Hematopoietic multipotent progenitor cell treated with erythropoietin and hydrocortisone succinate and interleukin-3 and kit ligand, for 15 days (in vitro differentiated cells): ENCODE data around the gene RNF151.
"Not testable (repeated sequence)": the region's sequence is repeated elsewhere in the genome, so short reads cannot be mapped to it uniquely, and the experiment has no call there.

Experiments
- DNase-seq: peaks from one replicate; pipeline ENCODE4 v3.0.0-alpha.2; 2015; ENCODE audit warnings: low spot score

RNF151 gene

GRCh38 chr16:1959269-1960039 is 7.2 kb upstream of the RNF151 start, which contains the start of gene NDUFB10:
Gene NDUFB10 (plus strand): TSS chr16:1959538. CDS start chr16:1959625, 87 bp downstream.
- DNase-seq: peak; percentile 91

GRCh38 chr16:1960665-1961630 is 5.7 kb upstream of the RNF151 start:
- no peak for DNase-seq

- DNase-seq: no peak
Observed at GRCh38 chr16:1961651-1962067, 5.0 kb upstream of the RNF151 start.

- not testable (repeated sequence) for DNase-seq
Observed at GRCh38 chr16:1962161-1963153, 4.2 kb upstream of the RNF151 start.

DNA sequence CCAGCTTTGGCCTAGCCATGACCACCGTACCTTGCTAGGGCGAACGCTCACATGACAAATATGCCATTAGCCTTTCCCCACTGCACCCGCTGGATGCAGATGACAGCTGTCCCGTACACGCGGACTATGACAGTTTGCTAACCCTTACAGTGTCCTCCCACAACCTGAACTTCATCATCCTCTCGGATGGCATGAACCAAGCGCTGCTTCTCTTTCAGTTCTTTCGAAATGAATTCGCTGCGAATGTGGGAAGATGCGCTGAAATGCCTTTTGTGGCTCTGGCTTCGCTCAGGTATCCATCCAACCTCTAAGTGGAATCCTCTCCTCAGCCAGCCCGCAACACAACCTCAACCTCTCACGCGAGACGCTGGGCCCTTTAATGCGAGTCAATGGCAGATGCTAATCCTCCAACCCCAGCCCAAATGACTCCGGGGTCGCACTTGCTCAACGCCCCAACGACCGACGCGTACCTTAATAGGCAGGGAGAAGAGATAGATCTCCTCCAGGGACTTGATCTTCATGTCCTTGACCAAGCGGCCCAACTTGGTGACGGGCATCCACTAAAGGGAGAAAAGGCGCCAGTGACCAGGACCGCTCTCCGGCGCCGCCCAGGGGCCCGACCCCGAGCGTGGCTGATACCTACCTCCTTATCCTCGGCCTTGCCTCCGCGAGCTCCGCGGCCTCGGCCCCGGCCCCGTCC is 2.7 kb upstream of the RNF151 start:
- peak; percentile 41 for DNase-seq

GRCh38 chr16:1964506-1965395 is 1.9 kb upstream of the RNF151 start, which contains the start of gene RPS2:
Gene RPS2 (minus strand): TSS chr16:1964826. CDS start chr16:1964625, 201 bp downstream.
- DNase-seq: peak; percentile 97

DNA sequence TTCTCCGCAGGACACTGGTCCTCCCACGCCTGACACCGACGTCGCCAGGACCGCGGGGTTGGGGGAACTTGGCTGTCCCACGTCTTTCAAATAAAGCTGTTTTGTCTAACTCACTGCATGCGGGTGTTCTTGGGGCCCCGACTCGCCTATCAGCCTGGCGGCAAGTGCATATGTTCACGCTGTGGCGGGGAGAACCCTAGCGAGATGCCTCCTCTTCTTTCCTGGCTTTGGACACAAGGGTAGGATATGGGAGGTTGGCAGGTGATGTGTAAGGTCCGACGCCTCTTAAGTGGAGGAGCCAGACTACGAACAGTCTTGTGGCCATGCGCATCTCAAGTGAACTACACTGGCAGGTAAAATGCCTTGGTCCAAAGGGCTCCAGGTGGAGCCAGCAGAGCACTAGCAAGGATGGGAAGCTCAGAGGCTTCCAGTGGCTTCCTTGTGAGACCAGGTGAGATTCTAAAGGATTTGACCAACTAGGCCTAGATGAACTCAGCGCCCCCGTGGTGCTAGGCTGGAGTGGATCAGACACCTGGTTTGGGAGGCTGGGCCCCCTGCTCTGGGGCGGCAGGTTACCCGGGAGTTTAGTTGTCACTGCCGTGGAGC is 1.2 kb upstream of the RNF151 start:
- peak; percentile 16 for DNase-seq

DNA sequence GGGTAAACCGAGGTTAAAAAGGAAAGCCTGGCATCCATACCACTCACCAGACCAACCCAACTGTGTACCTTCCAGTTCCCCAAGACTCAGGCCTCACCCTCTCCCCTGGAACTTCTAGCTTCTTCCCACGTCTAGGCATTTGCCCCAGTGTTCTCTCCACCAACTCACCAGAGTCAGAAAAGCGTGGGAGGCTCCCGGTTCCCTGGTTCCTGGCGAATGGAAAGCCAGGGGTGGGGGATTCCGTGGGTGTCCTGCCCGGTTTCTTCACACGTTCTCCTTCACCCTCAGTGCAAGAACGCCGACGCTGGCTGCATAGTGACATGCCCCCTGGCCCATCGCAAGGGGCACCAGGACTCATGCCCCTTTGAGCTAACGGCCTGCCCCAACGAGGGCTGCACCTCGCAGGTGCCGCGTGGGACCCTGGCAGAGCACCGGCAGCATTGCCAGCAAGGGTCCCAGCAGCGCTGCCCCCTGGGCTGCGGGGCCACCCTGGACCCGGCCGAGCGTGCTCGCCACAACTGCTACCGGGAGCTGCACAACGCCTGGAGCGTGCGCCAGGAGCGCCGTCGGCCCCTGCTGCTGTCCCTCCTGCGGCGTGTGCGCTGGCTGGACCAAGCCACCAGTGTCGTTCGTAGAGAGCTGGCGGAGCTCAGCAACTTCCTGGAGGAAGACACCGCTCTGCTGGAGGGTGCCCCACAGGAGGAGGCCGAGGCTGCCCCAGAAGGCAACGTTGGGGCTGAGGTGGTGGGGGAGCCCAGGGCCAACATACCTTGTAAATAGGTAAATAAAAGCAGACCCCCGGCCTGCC is 1.7 kb downstream of the RNF151 start:
- no peak for DNase-seq

DNA sequence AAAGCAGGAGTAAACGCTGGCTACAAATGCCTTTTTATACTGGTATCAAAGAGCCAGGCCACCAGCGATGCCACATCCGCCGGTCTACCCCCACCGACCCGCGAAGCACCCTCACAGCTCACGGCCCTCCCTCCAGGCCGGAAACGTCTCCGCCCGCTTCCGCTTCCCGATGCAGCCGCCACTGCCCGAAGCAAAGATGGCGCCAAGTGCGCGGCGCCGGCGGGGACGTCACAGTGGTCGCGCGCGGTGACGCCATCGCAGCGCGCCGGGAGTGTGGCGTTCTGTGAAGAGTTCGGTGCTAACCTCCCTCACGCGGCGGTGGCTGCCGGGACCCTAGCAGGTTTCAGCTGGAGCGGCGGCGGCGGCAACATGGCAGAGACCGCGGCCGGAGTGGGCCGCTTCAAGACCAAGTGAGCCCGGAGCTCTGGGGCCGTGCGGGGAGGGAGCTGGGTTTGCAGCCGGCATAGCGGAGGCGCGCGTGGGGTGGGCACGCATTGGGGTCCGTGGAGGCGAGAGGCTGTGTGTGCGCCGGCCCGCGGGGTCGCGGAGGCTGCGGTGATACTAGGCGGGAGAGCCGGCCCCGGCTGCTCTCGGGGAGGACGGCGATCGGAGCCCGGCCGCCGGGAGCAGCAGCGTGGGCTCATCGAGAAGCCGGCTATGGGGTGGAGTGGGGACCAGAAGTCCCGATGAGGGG is 5.3 kb downstream of the RNF151 start, which contains the start of gene TBL3:
TBL3 (plus strand) TSS at position 258 of the 694 bp plus-strand sequence; CDS start at position 370, 112 bp downstream.
- peak; percentile 92 for DNase-seq

DNA sequence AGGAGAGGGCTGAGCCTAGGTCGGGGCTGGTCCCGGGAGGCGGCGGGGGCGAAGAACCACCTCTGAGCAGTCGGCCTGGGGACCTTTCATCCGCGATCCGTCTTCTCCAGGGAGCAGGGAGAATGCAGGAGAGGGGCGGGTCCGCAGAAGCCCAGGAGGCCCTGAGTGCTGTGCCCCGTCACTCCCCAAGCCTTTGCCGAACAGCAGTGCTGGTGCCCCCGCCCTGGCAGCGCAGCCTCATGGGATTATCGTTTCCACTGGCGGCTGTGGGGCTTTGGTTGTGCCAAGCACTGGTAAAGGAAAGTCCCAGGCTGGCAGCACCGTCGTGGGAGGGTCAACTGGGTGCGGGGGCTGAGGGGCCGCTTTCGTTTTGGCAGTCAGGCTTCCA is 5.8 kb downstream of the RNF151 start:
- peak; percentile 47 for DNase-seq

GRCh38 chr16:1973461-1974156 is 7.0 kb downstream of the RNF151 start:
- DNase-seq: no peak

GRCh38 chr16:1974157-1975070 is 7.8 kb downstream of the RNF151 start:
- DNase-seq: no peak

DNA sequence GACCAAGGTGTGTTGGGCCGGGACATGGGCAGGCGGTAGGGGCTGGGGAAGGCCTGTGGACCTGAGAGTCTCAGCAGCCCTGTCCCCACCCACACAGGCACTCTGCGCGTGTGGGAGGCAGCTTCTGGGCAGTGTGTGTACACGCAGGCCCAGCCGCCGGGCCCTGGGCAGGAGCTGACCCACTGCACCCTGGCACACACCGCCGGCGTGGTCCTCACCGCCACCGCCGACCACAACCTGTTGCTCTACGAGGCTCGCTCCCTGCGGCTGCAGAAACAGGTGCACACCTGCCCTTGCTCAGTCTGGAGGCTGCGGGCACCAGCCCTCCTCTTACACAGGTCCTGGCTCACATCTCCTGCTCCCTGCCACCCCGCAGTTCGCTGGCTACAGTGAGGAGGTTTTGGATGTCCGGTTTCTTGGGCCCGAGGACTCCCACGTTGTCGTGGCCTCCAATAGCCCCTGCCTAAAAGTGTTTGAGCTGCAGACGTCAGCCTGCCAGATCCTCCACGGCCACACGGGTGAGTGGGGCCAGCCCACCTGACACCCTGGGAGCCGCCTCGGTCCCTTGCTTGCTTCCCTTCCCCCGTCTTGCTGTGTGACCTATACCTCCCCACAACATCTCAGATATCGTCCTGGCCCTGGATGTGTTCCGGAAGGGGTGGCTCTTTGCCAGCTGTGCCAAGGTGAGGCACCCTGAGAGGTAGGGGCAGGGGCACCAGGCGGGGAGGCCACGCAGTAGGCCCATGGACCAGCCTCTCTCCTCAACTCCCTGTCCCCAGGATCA is 9.0 kb downstream of the RNF151 start:
- no peak for DNase-seq

DNA sequence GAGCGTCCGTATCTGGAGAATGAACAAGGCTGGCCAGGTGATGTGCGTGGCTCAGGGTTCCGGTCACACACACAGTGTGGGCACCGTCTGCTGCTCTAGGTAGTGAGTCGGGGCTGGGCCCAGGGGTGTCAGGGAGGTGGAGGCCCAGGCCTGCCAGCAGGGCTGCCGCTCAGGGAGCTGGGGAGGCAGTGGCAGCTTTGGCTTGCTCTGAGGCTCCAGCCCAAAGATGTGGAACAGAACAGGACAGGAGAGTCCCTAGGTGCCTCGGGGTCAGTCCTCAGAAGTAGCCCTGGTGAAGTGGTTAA is 9.5 kb downstream of the RNF151 start:
- DNase-seq: no peak
